ENCODE data around the gene C10orf90. TPM values are rescaled to one million over a fixed set of nuclear protein-coding genes. Genes with fewer than 3 reads are reported as not detected.

Gene C10orf90
- total RNA-seq, 2 experiments from 2014 or later, result not detected

- Mint-ChIP-seq H3K4me1 (no peaks in the 10 kb centered on the region), H3K4me3 (no peak overlapping the region), H3K36me3 (no peaks in the 10 kb centered on the region), H3K27ac (no peak overlapping the region), H3K9me3 (peaks cover 1% of the 10 kb centered on the region), H3K27me3 (peaks cover 2% of the 10 kb centered on the region)
- POLR2A ChIA-PET, result no interaction called here
- ATAC-seq (ENCODE audit: low read depth), result no peak
- DNase-seq, result no peak
Measured at GRCh38 chr10:126398924-126399323, 271.6 kb downstream of the C10orf90 start.

GRCh38 chr10:126398383-126398743 is 272.1 kb downstream of the C10orf90 start:
- ATAC-seq (ENCODE audit: low read depth), result no peak
- POLR2A ChIA-PET, result no interaction called here
- H3K27me3 Mint-ChIP-seq, result peaks cover 2% of the 10 kb centered on the region
- no peaks in the 10 kb centered on the region for H3K36me3 Mint-ChIP-seq
- H3K4me1 Mint-ChIP-seq, result no peaks in the 10 kb centered on the region
- DNase-seq, result no peak
- H3K4me3 Mint-ChIP-seq, result no peak overlapping the region
- H3K27ac Mint-ChIP-seq, result no peak overlapping the region
- peaks cover 1% of the 10 kb centered on the region for H3K9me3 Mint-ChIP-seq

- no peak for ATAC-seq (ENCODE audit: low read depth)
- peaks cover 1% of the 10 kb centered on the region for H3K9me3 Mint-ChIP-seq
- no peaks in the 10 kb centered on the region for H3K4me1 Mint-ChIP-seq
- H3K27ac Mint-ChIP-seq, result no peak overlapping the region
- H3K36me3 Mint-ChIP-seq, result no peaks in the 10 kb centered on the region
- no peak overlapping the region for H3K4me3 Mint-ChIP-seq
- no peak for DNase-seq
- POLR2A ChIA-PET, result no interaction called here
- peaks cover 2% of the 10 kb centered on the region for H3K27me3 Mint-ChIP-seq
Measured at GRCh38 chr10:126397640-126398382, 272.7 kb downstream of the C10orf90 start.

- POLR2A ChIA-PET, result no interaction called here
- peaks cover 1% of the 10 kb centered on the region for H3K9me3 Mint-ChIP-seq
- ATAC-seq (ENCODE audit: low read depth) (no peak), DNase-seq (no peak)
- no peaks in the 10 kb centered on the region for H3K36me3 Mint-ChIP-seq
- no peak overlapping the region for H3K27ac Mint-ChIP-seq
- no peaks in the 10 kb centered on the region for H3K4me1 Mint-ChIP-seq
- H3K27me3 Mint-ChIP-seq, result peaks cover 2% of the 10 kb centered on the region
- no peak overlapping the region for H3K4me3 Mint-ChIP-seq
Measured at GRCh38 chr10:126397156-126397555, 273.3 kb downstream of the C10orf90 start.

GRCh38 chr10:126394948-126395347 is 275.5 kb downstream of the C10orf90 start:
- peaks cover 1% of the 10 kb centered on the region for H3K9me3 Mint-ChIP-seq
- no peak overlapping the region for H3K4me3 Mint-ChIP-seq
- DNase-seq, result no peak
- peaks cover 4% of the 10 kb centered on the region for H3K27me3 Mint-ChIP-seq
- H3K36me3 Mint-ChIP-seq, result no peaks in the 10 kb centered on the region
- no peaks in the 10 kb centered on the region for H3K4me1 Mint-ChIP-seq
- POLR2A ChIA-PET, result no interaction called here
- ATAC-seq (ENCODE audit: low read depth), result no peak
- H3K27ac Mint-ChIP-seq, result no peak overlapping the region

GRCh38 chr10:126393076-126393475 is 277.4 kb downstream of the C10orf90 start:
- Mint-ChIP-seq H3K36me3 (no peaks in the 10 kb centered on the region), H3K4me3 (no peak overlapping the region), H3K27ac (no peak overlapping the region), H3K4me1 (no peaks in the 10 kb centered on the region), H3K9me3 (peaks cover 1% of the 10 kb centered on the region), H3K27me3 (peaks cover 13% of the 10 kb centered on the region)
- ATAC-seq (ENCODE audit: low read depth), result no peak
- POLR2A ChIA-PET, result no interaction called here
- no peak for DNase-seq

- POLR2A ChIA-PET, result no interaction called here
- Mint-ChIP-seq H3K4me3 (no peak overlapping the region), H3K27me3 (peaks cover 15% of the 10 kb centered on the region), H3K9me3 (peaks cover 1% of the 10 kb centered on the region), H3K4me1 (no peaks in the 10 kb centered on the region), H3K27ac (no peak overlapping the region), H3K36me3 (no peaks in the 10 kb centered on the region)
- DNase-seq, result no peak
- ATAC-seq (ENCODE audit: low read depth), result no peak
Measured at GRCh38 chr10:126392469-126392868, 278.0 kb downstream of the C10orf90 start.

- no peak overlapping the region for H3K27ac Mint-ChIP-seq
- no peak for ATAC-seq (ENCODE audit: low read depth)
- H3K9me3 Mint-ChIP-seq, result peaks cover 1% of the 10 kb centered on the region
- H3K4me1 Mint-ChIP-seq, result peaks cover 2% of the 10 kb centered on the region
- POLR2A ChIA-PET, result no interaction called here
- H3K4me3 Mint-ChIP-seq, result no peak overlapping the region
- peaks cover 2% of the 10 kb centered on the region for H3K36me3 Mint-ChIP-seq
- H3K27me3 Mint-ChIP-seq, result peaks cover 19% of the 10 kb centered on the region
- no peak for DNase-seq
Measured at GRCh38 chr10:126392068-126392467, 278.4 kb downstream of the C10orf90 start.

- ATAC-seq (ENCODE audit: low read depth) (no peak), DNase-seq (no peak)
- H3K4me3 Mint-ChIP-seq, result no peak overlapping the region
- H3K4me1 Mint-ChIP-seq, result peaks cover 5% of the 10 kb centered on the region
- H3K27ac Mint-ChIP-seq, result no peak overlapping the region
- H3K36me3 Mint-ChIP-seq, result peaks cover 5% of the 10 kb centered on the region
- peaks cover 26% of the 10 kb centered on the region for H3K27me3 Mint-ChIP-seq
- POLR2A ChIA-PET, result no interaction called here
- peaks cover 1% of the 10 kb centered on the region for H3K9me3 Mint-ChIP-seq
Measured at GRCh38 chr10:126391192-126391885, 279.2 kb downstream of the C10orf90 start.

- POLR2A ChIA-PET, result no interaction called here
- Mint-ChIP-seq H3K27ac (no peak overlapping the region), H3K4me3 (no peak overlapping the region), H3K27me3 (peaks cover 32% of the 10 kb centered on the region), H3K9me3 (no peaks in the 10 kb centered on the region), H3K36me3 (peaks cover 5% of the 10 kb centered on the region), H3K4me1 (peaks cover 5% of the 10 kb centered on the region)
- ATAC-seq (ENCODE audit: low read depth) (no peak), DNase-seq (no peak)
Measured at GRCh38 chr10:126390324-126390723, 280.2 kb downstream of the C10orf90 start.

GRCh38 chr10:126387931-126388911 is 282.3 kb downstream of the C10orf90 start, which contains the start of gene ADAM12:
Gene ADAM12, minus strand, starts transcription at chr10:126388477. Its CDS starts 332 bp downstream, at chr10:126388145.
- Mint-ChIP-seq H3K36me3 (peaks cover 5% of the 10 kb centered on the region), H3K9me3 (no peaks in the 10 kb centered on the region), H3K4me1 (peaks cover 5% of the 10 kb centered on the region), H3K27me3 (peaks cover 32% of the 10 kb centered on the region), H3K27ac (peak within 1 kb of the TSS; percentile 7), H3K4me3 (peak within 1 kb of the TSS; percentile 61)
- no peak for ATAC-seq (ENCODE audit: low read depth)
- DNase-seq, result peak; percentile 36
- POLR2A ChIA-PET, result no interaction called here

- Mint-ChIP-seq H3K36me3 (peaks cover 5% of the 10 kb centered on the region), H3K27ac (peak overlapping the region; percentile 7), H3K27me3 (peaks cover 32% of the 10 kb centered on the region), H3K4me1 (peaks cover 5% of the 10 kb centered on the region), H3K4me3 (peak overlapping the region; percentile 61), H3K9me3 (no peaks in the 10 kb centered on the region)
- POLR2A ChIA-PET, result no interaction called here
- DNase-seq (peak; percentile 44), ATAC-seq (ENCODE audit: low read depth) (no peak)
Measured at GRCh38 chr10:126387041-126387921, 283.2 kb downstream of the C10orf90 start.
